SJCRH30 (cell line): ENCODE results near the gene XPO4. TPM values are rescaled to one million over a fixed set of nuclear protein-coding genes. Genes with fewer than 3 reads are reported as not detected.
"Not testable (repeated sequence)": the region's sequence is repeated elsewhere in the genome, so short reads cannot be mapped to it uniquely, and the experiment has no call there.

ENCODE experiments used
- DNase-seq, 2 experiments: peaks; one replicate each; pipeline ENCODE4 v3.0.0-alpha.2; 2015 to 2020
- H3K27ac ChIP-seq: fragments of 250-450 bp; sonication (Bioruptor Pico); 2 replicates; pipeline ENCODE4 v1.5.1; 2020; ENCODE audit warnings: mild to moderate bottlenecking, moderate library complexity
- H3K27me3 ChIP-seq: fragments of 250-450 bp; sonication (Bioruptor Pico); 2 replicates; pipeline ENCODE4 v1.5.1; 2020; ENCODE audit warnings: mild to moderate bottlenecking, moderate library complexity
- H3K36me3 ChIP-seq: fragments of 250-450 bp; sonication (Bioruptor Pico); 2 replicates; pipeline ENCODE4 v1.5.1; 2020; ENCODE audit warnings: mild to moderate bottlenecking, moderate library complexity
- H3K4me1 ChIP-seq: fragments of 250-450 bp; sonication (Bioruptor Pico); 2 replicates; pipeline ENCODE4 v1.5.1; 2020; ENCODE audit warnings: mild to moderate bottlenecking, moderate library complexity
- H3K4me3 ChIP-seq: fragments of 250-450 bp; sonication (Bioruptor Pico); 2 replicates; pipeline ENCODE4 v1.5.1; 2020; ENCODE audit warnings: mild to moderate bottlenecking, moderate library complexity
- H3K9me3 ChIP-seq: fragments of 250-450 bp; sonication (Bioruptor Pico); replicated peaks from 2 replicates; pipeline ENCODE4 v1.5.1; 2020; ENCODE audit warnings: mild to moderate bottlenecking, moderate library complexity
- total RNA-seq: library from RNA; depleted of rRNA; stranded (reverse); fragments of >200 nt; shearing (Covaris generic); gene quantifications from 2 replicates; pipeline ENCODE4 v1.2.3, GENCODE V29; 2014; rRNA removed

Gene XPO4
- total RNA-seq: 42.8 and 48.0 TPM in 2 replicates

- Histone ChIP-seq H3K27ac (peak within 1 kb of the TSS; percentile 88), H3K9me3 (no peaks in the 10 kb centered on the region), H3K4me1 (peaks cover 7% of the 10 kb centered on the region; the same call in 1 of the 2 replicates), H3K4me3 (peak within 1 kb of the TSS; percentile 99), H3K27me3 (no peaks in the 10 kb centered on the region), H3K36me3 (peaks cover 10% of the 10 kb centered on the region; the same call in 1 of the 2 replicates)
- peak; percentile 82 to 89 for DNase-seq
These were observed at the start of gene XPO4 for GRCh38 chr13:20902438-20903163. TSS of gene XPO4 (minus strand) at chr13:20902746. CDS start at chr13:20902738, 8 bp downstream.

- not testable (repeated sequence) for H3K9me3 ChIP-seq, H3K4me1 ChIP-seq, H3K4me3 ChIP-seq, H3K27ac ChIP-seq, H3K27me3 ChIP-seq, DNase-seq, H3K36me3 ChIP-seq
These were observed 45.5 kb upstream of the XPO4 start for GRCh38 chr13:20948001-20948400.

DNA sequence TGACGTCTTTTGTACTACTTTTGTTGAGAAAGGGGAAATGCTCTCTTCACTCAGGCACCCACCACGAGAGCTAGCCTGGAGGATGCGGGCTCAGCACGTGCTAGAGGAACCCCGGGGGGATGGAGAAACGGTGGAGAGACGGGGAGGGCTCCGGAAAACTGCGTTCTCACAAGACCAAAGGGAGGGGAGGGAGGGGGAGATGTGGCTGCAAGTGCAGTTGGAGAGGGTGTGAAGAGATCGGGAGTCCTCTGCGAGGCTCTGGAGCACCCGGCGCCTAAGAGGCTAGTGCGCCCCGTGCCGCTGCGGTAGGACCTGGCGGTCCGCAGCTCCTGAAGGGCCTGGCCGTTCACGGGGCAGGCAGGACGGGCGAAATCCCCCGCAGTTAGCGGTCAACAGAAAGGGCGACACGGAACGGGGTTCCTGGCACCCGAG is 43.4 kb upstream of the XPO4 start:
- no peaks in the 10 kb centered on the region for H3K27me3 ChIP-seq
- H3K27ac ChIP-seq: no peak overlapping the region
- no peak overlapping the region for H3K4me3 ChIP-seq
- H3K9me3 ChIP-seq: no peaks in the 10 kb centered on the region
- H3K4me1 ChIP-seq: no peaks in the 10 kb centered on the region
- no peaks in the 10 kb centered on the region for H3K36me3 ChIP-seq
- DNase-seq: no peak

- Histone ChIP-seq H3K36me3 (no peaks in the 10 kb centered on the region), H3K27me3 (no peaks in the 10 kb centered on the region; the same call in 1 of the 2 replicates), H3K27ac (no peak overlapping the region), H3K9me3 (no peaks in the 10 kb centered on the region), H3K4me1 (no peaks in the 10 kb centered on the region), H3K4me3 (no peak overlapping the region)
- DNase-seq: no peak
These were observed 40.5 kb upstream of the XPO4 start for GRCh38 chr13:20942938-20943559.

DNA sequence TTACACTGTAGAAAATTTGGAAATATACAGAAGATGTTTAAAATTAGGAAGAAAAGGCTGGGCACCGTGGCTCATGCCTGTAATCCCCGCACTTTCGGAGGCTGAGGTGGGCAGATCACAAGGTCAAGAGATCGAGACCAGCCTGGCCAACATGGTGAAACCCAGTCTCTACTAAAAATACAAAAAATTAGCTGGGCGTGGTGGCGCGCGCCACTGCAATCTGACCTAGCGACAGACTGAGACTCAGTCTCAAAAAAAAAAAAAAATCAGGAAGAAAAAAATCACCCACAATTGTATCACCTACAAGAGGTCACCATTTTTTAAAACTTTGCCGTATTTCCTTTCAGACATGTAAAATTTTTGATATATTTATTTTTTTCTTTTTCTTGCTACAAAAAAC is 38.0 kb upstream of the XPO4 start:
- H3K36me3 ChIP-seq, H3K27ac ChIP-seq, H3K4me1 ChIP-seq, H3K4me3 ChIP-seq, DNase-seq, H3K9me3 ChIP-seq, H3K27me3 ChIP-seq: not testable (repeated sequence)

- Histone ChIP-seq H3K9me3 (no peaks in the 10 kb centered on the region), H3K36me3 (no peaks in the 10 kb centered on the region), H3K4me3 (no peak overlapping the region), H3K27me3 (no peaks in the 10 kb centered on the region; the same call in 1 of the 2 replicates), H3K27ac (no peak overlapping the region), H3K4me1 (no peaks in the 10 kb centered on the region)
- DNase-seq: no peak
These were observed 37.5 kb upstream of the XPO4 start for GRCh38 chr13:20940083-20940482.

GRCh38 chr13:20939662-20940061 is 37.1 kb upstream of the XPO4 start:
- Histone ChIP-seq H3K27me3 (no peaks in the 10 kb centered on the region; the same call in 1 of the 2 replicates), H3K9me3 (no peaks in the 10 kb centered on the region), H3K4me1 (no peaks in the 10 kb centered on the region), H3K36me3 (no peaks in the 10 kb centered on the region), H3K27ac (no peak overlapping the region), H3K4me3 (no peak overlapping the region)
- DNase-seq: no peak

DNA sequence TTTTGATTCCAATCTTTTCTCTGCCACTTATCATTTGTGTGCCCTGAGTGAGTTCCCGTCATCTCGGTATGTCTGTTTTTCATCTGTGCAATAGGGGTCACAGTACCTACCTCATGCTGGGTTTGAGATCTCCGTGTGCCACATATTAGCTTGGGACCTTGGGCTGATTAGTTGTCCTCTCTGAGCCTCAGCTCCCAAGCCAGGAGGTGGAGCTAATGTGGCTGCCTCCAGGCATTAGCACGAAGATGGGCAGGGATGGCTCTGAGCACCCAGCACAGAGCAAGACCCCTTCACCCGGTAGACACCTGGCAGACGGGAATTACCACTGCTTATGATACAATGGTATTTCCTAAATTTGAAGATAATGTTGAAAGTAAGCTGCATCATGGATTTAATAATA is 35.8 kb upstream of the XPO4 start:
- Histone ChIP-seq H3K36me3 (no peaks in the 10 kb centered on the region), H3K27ac (no peak overlapping the region)

GRCh38 chr13:20927596-20928257 is 25.2 kb upstream of the XPO4 start:
- no peak for DNase-seq
- Histone ChIP-seq H3K36me3 (no peaks in the 10 kb centered on the region), H3K4me1 (peaks cover 11% of the 10 kb centered on the region; the same call in 1 of the 2 replicates), H3K27ac (no peak overlapping the region), H3K9me3 (no peaks in the 10 kb centered on the region), H3K4me3 (no peak overlapping the region), H3K27me3 (no peaks in the 10 kb centered on the region)

More for the DNA sequence above, 35.8 kb upstream of the XPO4 start:
- Histone ChIP-seq H3K9me3 (no peaks in the 10 kb centered on the region), H3K4me1 (no peaks in the 10 kb centered on the region), H3K27me3 (no peaks in the 10 kb centered on the region; the same call in 1 of the 2 replicates), H3K4me3 (no peak overlapping the region)
- DNase-seq: no peak

GRCh38 chr13:20925395-20925790 is 22.8 kb upstream of the XPO4 start:
- H3K4me3 ChIP-seq, H3K36me3 ChIP-seq, H3K27me3 ChIP-seq, H3K9me3 ChIP-seq, H3K27ac ChIP-seq, DNase-seq: not testable (repeated sequence)
- H3K4me1 ChIP-seq: peaks cover 11% of the 10 kb centered on the region; the same call in 1 of the 2 replicates

DNA sequence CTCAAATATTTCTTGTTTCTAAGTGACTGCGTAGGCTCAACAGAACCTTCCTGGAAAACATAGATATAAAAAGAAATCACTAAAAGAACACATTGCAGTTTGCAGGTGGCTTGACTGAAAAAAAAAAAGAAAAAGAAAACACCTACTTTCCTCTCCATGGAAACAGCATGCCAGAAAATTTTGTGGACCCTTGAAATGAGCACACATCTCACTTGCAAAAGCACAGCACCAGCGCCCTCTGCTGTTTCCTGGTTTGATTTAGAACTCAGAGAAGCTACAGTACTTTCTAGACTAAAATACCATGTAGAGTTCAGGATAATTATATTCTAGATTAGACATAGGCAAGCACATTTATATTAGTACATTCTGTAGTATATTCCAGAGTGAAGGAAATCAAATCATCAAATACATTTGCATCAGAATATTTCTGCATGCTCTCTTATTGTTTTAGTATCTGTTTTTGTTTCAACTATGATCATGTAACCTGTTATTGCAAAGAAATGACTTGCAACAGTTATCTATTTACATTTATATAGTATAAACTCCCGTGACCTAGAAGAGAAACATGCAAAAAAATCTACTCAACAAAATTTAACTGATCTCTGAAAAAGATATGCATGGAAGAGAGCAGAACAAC is 22.3 kb upstream of the XPO4 start:
- DNase-seq: peak; percentile 89 to 90
- H3K27ac ChIP-seq: no peak overlapping the region
- peaks cover 11% of the 10 kb centered on the region; the same call in 1 of the 2 replicates for H3K4me1 ChIP-seq
- H3K36me3 ChIP-seq: no peaks in the 10 kb centered on the region
- no peak overlapping the region for H3K4me3 ChIP-seq
- no peaks in the 10 kb centered on the region for H3K9me3 ChIP-seq
- no peaks in the 10 kb centered on the region for H3K27me3 ChIP-seq

DNA sequence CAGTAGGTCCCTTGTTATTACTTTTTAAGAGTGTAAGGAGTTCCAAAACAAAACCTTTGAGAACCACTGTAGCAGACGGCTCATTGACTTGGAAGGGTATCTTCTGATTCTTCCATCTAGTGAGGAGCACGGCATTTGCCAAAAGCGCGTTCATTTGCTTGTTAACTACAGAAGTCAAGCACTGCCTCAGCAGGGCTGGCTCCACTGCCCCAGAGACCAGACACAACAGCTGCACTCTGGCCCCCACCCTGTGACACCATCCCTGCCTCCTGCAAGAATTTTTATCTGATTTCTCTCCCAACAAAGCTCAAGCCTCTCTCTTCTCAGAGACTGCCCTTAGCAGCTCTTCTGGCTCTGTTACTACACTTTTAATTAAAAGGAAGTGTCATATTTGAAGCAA is 20.7 kb upstream of the XPO4 start:
- H3K36me3 ChIP-seq: no peaks in the 10 kb centered on the region
- peaks cover 11% of the 10 kb centered on the region; the same call in 1 of the 2 replicates for H3K4me1 ChIP-seq
- no peaks in the 10 kb centered on the region for H3K27me3 ChIP-seq
- peak overlapping the region; percentile 10; the same call in 1 of the 2 replicates for H3K27ac ChIP-seq
- no peak overlapping the region for H3K4me3 ChIP-seq
- DNase-seq: peak; percentile 75 to 78
- H3K9me3 ChIP-seq: no peaks in the 10 kb centered on the region

DNA sequence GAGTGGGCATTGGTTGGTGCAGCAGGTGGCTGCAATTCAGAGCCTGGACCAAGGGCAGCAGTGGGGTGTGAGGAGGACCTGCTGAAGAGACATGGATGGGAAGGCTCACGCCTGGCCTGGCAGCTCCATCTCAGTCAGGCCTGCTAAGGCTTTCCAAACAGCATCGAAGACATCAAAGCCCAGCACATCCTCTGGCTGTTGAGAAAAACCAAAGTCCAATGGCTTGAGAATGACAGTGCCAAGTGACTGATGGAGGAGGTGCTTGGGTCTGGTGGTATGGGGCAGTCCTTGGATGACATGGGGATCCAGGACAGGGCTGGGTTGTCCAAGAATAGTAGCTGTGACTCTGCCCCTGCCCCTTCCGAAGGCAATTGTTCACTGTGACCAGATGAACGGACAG is 19.0 kb upstream of the XPO4 start:
- H3K4me1 ChIP-seq: peaks cover 11% of the 10 kb centered on the region; the same call in 1 of the 2 replicates
- no peaks in the 10 kb centered on the region for H3K36me3 ChIP-seq
- no peak overlapping the region for H3K27ac ChIP-seq
- H3K9me3 ChIP-seq: no peaks in the 10 kb centered on the region
- no peaks in the 10 kb centered on the region for H3K27me3 ChIP-seq
- H3K4me3 ChIP-seq: no peak overlapping the region
- no peak for DNase-seq

GRCh38 chr13:20915676-20916075 is 13.1 kb upstream of the XPO4 start:
- DNase-seq, H3K9me3 ChIP-seq, H3K4me1 ChIP-seq, H3K27me3 ChIP-seq, H3K4me3 ChIP-seq, H3K27ac ChIP-seq, H3K36me3 ChIP-seq: not testable (repeated sequence)
